ENCODE measurements around the gene POLN.
A peak's percentile ranks its signal among the peaks of the same experiment; 100 is the strongest.

POLN gene

GRCh38 chr4:2241410-2242353 is at the start of gene POLN, which contains the start of gene HAUS3:
TSS of gene POLN (minus strand) at chr4:2242121. CDS start at chr4:2229231, 12,890 bp downstream.
TSS of gene HAUS3 (minus strand) at chr4:2242121. CDS start at chr4:2240946, 1,175 bp downstream.
- DNase-seq (ENCODE audit: low spot score) = peak; percentile 99

GRCh38 chr4:2290974-2291704 is 49.2 kb upstream of the POLN start:
- no peak for DNase-seq (ENCODE audit: low spot score)

GRCh38 chr4:2290488-2290887 is 48.6 kb upstream of the POLN start:
- no peak for DNase-seq (ENCODE audit: low spot score)

GRCh38 chr4:2289955-2290333 is 48.0 kb upstream of the POLN start:
- DNase-seq (ENCODE audit: low spot score) = no peak

GRCh38 chr4:2289311-2289954 is 47.5 kb upstream of the POLN start:
- no peak for DNase-seq (ENCODE audit: low spot score)

GRCh38 chr4:2288051-2288541 is 46.2 kb upstream of the POLN start:
- DNase-seq (ENCODE audit: low spot score) = no peak

GRCh38 chr4:2287594-2287915 is 45.6 kb upstream of the POLN start:
- no peak for DNase-seq (ENCODE audit: low spot score)

GRCh38 chr4:2286904-2287593 is 45.1 kb upstream of the POLN start:
- DNase-seq (ENCODE audit: low spot score) = no peak

DNA sequence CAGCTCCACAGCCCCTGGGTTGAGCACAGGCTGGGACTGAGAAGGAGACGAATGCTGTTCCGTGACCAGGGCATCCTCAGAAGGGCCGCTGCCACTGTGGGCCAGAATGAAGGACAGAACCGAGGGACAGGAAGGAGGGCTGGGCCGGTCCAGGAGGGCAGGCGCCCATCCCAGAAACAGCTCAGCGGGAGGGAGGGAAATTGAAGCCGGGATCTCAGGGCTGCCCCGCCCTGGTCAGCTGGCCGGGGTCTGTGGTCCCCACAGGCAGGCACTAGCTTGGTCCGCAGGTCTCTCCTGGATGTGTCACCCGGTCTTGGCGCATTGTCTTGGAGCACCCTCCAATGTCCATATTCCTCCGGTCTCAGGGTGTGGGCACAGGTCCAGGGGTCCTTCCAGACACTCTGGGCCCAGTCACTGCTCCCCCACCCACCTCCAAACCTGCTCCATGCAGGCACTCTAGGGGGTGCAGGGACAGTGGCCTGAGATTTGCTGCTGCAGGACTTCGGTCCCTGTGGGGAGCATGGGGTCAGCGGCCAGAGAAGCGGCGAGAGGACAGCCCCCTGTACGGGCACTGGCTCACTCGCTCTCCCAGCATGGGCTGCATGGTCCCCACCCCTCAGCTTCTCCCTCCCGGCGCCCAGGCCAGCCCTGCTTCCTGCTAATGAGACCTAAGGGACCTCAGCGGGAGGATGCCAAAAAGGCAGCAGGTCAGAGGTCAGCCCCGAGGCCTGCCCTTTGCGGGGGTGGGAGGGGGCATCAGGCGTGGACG is 43.9 kb upstream of the POLN start:
- DNase-seq (ENCODE audit: low spot score) = no peak

DNA sequence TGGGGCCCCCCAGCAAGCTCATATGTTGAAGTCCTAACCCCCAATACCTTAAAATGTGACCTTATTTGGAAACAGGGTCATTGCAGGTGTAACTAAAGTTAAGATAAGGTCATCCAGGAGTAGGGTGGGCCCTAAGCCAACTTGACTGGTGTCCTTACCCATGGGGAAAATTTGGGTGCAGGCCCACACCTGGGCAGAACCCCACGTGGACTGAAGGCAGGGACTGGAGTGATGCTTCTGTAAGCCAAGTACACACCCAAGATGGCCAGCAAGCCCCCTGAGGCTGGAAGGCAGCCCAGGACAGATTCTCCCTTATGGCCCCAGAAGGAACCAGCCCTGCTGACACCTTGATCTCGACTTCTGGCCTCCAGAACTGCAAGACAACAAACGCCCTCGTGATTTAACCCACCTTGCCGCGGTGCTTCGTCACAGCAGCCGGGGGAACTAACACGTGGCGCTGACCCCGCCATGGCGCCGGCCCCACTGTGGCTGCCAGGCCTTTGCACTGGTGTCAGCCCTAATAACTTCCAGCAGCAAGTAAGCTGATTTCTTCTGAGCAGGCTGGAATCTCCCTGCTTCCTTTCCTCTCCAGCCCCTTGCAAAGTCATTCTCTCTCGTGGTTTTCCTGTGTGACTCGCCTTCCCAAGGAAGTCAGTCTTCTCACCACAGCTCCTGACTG is 43.2 kb upstream of the POLN start:
- DNase-seq (ENCODE audit: low spot score) = no peak

DNA sequence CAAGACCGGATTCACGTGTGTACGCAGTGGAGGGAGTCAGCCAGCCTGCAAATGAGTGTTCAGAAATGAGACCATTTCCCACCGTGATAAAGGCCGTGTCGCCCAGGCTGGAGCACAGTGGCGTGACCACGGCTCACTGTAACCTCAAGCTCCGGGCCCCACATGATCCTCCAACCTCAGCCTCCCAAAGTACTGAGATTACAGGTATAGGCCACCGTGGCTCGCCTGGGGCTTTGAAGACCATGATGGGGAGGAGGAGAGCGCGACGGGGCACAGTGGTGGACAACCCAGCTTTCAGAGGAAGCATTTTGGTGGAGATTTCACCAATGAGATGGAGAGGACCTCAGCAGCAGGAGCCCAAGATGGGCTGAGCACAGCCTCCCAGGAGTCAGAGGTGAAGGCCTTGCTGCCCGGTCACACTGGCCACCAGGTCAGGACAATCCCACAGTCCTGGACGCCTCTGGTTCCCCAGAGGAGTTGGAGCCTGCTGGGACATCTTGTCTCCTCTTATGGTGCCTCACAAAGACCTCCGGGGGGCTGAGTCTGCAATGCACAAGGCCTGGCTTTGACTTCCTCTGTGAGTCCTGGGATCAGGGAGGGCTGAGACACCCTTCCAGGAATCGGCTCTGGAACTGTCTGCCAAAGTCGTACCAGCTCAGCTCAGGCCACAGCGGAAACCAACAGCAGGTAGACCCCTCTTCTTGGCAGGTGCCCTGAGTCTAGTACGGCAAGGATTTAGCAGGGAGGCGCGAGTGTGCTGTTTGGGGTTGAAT is 42.4 kb upstream of the POLN start:
- DNase-seq (ENCODE audit: low spot score) = no peak

DNA sequence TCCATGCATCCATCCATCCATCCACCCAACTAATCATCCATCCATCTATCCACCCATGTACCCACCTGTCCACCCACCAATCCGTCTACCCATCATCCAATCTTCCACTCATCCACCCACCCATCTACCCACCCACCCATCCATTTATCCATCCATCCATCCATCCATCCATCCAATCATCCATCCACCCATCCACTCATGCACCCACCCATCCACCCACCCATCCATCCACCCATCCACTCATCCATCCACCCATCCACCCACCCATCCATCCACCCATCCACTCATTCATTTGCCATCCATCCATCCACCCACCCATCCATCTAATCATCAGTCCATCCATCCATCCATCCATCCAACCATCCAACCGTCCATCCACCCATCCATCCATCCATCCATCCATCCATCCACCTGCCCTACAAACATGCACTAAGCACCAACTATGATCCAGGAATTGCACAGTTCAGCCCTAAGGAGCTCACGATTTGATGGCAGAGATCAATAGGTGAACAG is 41.3 kb upstream of the POLN start:
- no peak for DNase-seq (ENCODE audit: low spot score)

GRCh38 chr4:2281575-2282343 is 39.8 kb upstream of the POLN start:
- no peak for DNase-seq (ENCODE audit: low spot score)

DNA sequence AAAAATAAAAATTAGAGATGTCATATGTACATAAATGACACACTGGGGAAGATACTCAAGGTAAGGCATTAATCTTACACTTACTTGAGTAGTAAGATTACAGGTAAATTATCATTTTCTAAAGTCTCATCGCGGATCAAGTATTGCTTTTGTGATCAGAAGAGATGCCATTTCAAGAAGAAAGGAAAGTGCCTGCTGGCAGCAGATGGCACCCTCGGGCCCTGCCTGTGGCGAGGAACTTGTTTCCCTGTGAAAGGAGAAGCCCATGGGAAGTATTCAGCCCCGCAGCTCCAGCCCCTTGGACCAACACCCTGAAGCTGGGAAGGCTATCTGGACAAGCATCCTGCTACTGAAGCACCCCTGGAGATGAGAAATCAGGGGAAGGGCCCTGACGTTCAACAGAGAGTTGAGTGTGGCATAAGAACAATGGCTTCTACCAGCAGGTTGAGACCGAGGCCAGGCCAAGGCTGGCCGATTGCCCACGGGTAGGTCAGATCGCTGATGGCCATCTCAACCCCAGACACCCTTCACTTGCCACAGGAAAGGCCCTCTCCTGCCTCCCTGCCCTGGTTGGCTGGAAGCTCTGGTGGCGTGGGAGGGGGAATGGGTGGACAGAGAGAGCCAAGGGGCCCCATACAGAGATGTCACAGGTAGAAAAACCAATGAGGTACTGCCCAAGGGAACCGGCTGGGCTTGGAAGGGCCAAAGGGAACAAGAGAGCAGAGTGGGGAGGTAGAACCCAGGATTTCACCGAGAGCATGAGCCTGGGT is 38.8 kb upstream of the POLN start:
- no peak for DNase-seq (ENCODE audit: low spot score)

- no peak for DNase-seq (ENCODE audit: low spot score)
These were observed 36.0 kb upstream of the POLN start for GRCh38 chr4:2277956-2278355.

- DNase-seq (ENCODE audit: low spot score) = no peak
These were observed 34.8 kb upstream of the POLN start for GRCh38 chr4:2276581-2277325.

- no peak for DNase-seq (ENCODE audit: low spot score)
These were observed 33.8 kb upstream of the POLN start for GRCh38 chr4:2275546-2276251.

Data from hematopoietic multipotent progenitor cell treated with erythropoietin and hydrocortisone succinate and interleukin-3 and kit ligand, for 15 days (in vitro differentiated cells).